Measurements from ENCODE around the gene SPAG9. TPM values are rescaled to one million over a fixed set of nuclear protein-coding genes. Genes with fewer than 3 reads are reported as not detected.

Gene SPAG9
- total RNA-seq, 4 donors from 2014 or later, result 117 to 240 (median 154) TPM

DNA sequence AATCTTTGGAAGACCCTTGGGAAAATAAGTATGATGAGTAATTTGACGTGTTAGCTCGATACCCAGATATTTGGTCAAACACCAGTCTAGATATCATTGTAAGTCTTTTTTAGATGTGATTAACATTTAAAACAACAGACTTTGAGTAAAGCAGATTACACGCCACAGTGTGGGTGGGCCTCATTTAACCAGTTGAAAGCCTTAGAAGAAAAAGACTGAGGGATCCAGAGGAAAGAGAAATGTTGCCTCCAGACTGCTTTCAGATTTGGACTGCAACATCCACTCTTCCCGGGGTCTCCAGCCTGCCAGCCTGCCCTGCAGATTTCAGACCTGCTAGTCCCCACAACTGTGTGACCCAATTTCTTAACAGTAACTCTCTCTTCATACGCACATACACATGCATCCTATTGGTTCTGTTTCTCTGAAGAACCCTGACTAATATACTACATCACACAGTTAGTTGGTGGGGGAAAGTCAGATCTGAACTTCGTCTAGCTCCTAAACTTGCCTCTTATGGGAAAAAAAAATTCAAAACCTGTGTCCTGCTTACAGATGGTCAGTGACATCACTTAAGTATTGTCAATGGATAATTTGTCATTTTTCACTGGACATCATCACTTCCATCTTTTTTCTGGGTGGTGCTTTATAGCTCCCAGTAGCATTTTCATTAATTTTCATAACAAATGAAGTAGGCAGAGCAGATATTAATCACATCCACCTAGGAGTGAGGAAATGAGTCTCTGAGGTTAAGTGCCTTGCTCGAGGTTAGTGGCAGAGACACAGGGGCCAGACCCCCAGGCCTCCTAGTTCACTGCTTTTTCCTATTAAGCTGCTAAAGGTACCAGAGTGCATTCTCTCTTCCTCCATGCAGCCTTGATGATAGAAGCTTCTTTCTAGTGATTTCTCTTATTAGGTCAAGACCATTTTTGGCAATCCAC is 146.8 kb downstream of the SPAG9 start:
- WGBS, 2 donors, result 93 to 95% methylated on average over 7 of the region's 7 CpGs
- no peaks in the 10 kb centered on the region for H3K9me3 ChIP-seq
- H3K27me3 ChIP-seq, result no peaks in the 10 kb centered on the region
- intact Hi-C loops (cut with DNase I), result no loop called here
- DNase-seq, result no peak
- H3K4me1 ChIP-seq, result peaks cover 25 to 58% of the 10 kb centered on the region in 2 donors
- TF ChIP-seq, protein P1, sequence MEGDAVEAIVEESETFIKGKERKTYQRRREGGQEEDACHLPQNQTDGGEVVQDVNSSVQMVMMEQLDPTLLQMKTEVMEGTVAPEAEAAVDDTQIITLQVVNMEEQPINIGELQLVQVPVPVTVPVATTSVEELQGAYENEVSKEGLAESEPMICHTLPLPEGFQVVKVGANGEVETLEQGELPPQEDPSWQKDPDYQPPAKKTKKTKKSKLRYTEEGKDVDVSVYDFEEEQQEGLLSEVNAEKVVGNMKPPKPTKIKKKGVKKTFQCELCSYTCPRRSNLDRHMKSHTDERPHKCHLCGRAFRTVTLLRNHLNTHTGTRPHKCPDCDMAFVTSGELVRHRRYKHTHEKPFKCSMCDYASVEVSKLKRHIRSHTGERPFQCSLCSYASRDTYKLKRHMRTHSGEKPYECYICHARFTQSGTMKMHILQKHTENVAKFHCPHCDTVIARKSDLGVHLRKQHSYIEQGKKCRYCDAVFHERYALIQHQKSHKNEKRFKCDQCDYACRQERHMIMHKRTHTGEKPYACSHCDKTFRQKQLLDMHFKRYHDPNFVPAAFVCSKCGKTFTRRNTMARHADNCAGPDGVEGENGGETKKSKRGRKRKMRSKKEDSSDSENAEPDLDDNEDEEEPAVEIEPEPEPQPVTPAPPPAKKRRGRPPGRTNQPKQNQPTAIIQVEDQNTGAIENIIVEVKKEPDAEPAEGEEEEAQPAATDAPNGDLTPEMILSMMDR (IDR thresholded peaks at IDR 0.05), result no peak
- TF ChIP-seq POLR2A (IDR thresholded peaks at IDR 0.05), result no peak
- peaks cover 0 to 23% of the 10 kb centered on the region in 2 donors for H3K36me3 ChIP-seq
- peak overlapping the region in 2 of 3 donors; percentile 86 to 91 for H3K27ac ChIP-seq
- no peak overlapping the region for H3K4me3 ChIP-seq (replicated peaks in 1 of 3)

DNA sequence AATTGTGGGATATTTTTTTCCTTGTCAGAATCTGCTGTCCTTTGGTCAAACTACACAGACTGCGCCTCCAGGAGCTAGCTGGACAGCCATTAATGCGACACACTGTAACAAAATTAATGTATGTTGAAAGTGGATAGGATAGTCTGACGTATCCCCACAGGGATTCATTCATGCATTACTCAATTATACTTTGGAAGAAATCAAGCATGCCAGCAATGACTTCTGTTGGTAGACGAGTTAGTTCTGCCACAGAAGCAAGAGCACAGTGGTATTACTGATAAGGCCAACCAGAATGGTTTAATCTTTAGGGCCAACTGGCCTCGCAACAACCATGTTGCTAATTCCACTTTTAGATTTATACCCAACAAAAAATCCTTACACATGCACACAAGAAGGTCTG is 148.1 kb downstream of the SPAG9 start:
- H3K27me3 ChIP-seq, result no peaks in the 10 kb centered on the region
- DNase-seq, result no peak
- peaks cover 0 to 23% of the 10 kb centered on the region in 2 donors for H3K36me3 ChIP-seq
- 58 to 66% methylated on average over 5 of the region's 5 CpGs for WGBS, 2 donors
- peaks cover 25 to 58% of the 10 kb centered on the region in 2 donors for H3K4me1 ChIP-seq
- intact Hi-C loops (cut with DNase I), result no loop called here
- no peak overlapping the region for H3K4me3 ChIP-seq (replicated peaks in 1 of 3)
- TF ChIP-seq, protein P1 (IDR thresholded peaks at IDR 0.05), result no peak
- peak in 1 of 2 donors; percentile 61 for TF ChIP-seq POLR2A (IDR thresholded peaks at IDR 0.05)
- no peaks in the 10 kb centered on the region for H3K9me3 ChIP-seq
- H3K27ac ChIP-seq, result peak overlapping the region; percentile 86 to 92 (median 91)

DNA sequence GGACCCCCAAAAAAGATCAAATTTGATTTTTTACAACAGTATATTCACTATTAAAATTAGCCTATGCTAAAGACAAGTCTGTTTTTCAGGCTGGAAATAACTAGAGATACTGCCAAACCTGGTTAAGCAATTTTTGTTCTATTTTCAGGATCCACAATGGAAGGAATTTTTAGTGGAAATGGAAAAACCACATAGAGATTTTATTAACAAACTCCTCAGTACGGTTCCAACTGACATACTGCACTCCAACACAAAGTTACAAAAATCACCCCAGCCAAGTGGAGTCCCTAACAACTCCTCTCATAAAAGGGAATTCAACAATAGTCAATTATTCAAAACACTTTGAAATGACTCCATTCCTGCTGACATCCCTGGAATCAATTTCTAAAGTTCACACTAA is 152.9 kb downstream of the SPAG9 start:
- Histone ChIP-seq H3K27ac (peak overlapping the region; percentile 78 to 92 (median 91)), H3K4me1 (peaks cover 26 to 67% of the 10 kb centered on the region in 2 donors), H3K4me3 (replicated peaks in 1 of 3) (no peak overlapping the region), H3K36me3 (peaks cover 0 to 7% of the 10 kb centered on the region in 2 donors), H3K9me3 (no peaks in the 10 kb centered on the region), H3K27me3 (no peaks in the 10 kb centered on the region)
- no peak for DNase-seq
- intact Hi-C loops (cut with DNase I), result no loop called here
- WGBS, 2 donors, result 46 to 50% methylated on average over 1 of the region's 1 CpG
- TF ChIP-seq POLR2A (IDR thresholded peaks at IDR 0.05), result no peak
- TF ChIP-seq, protein P1 (IDR thresholded peaks at IDR 0.05), result no peak

DNA sequence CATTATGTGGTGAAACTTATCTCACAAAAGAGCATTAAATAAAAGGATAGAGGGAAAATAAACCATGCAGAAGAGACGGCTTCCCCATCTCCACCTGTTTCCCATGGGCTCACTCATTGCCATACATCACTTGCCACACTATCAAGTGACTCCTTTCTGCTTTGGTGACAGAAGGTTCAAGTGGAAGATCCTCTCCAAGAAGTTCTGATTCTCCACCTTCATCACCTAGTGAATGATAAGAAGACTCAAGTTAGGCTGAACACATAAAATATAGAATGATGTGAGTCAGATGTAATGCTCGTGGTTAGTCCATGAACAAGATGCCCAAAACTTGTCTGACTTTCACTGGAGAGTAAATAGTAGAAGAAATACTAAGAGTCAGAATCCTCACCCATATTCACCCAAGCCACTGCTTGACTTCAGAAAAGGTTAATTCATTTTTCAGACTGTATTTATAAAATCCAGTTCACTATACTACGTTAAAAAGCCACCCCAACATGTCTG is 154.5 kb downstream of the SPAG9 start:
- TF ChIP-seq POLR2A (IDR thresholded peaks at IDR 0.05), result no peak
- TF ChIP-seq, protein P1 (IDR thresholded peaks at IDR 0.05), result no peak
- no peak for DNase-seq
- Histone ChIP-seq H3K27ac (peak overlapping the region in 1 of 3 donors; percentile 78), H3K9me3 (no peaks in the 10 kb centered on the region), H3K36me3 (peaks cover 0 to 7% of the 10 kb centered on the region in 2 donors), H3K4me3 (replicated peaks in 1 of 3) (no peak overlapping the region), H3K4me1 (peaks cover 21 to 52% of the 10 kb centered on the region in 2 donors), H3K27me3 (no peaks in the 10 kb centered on the region)
- 92 to 97% methylated on average over 3 of the region's 3 CpGs for WGBS, 2 donors
- intact Hi-C loops (cut with DNase I), result no loop called here

DNA sequence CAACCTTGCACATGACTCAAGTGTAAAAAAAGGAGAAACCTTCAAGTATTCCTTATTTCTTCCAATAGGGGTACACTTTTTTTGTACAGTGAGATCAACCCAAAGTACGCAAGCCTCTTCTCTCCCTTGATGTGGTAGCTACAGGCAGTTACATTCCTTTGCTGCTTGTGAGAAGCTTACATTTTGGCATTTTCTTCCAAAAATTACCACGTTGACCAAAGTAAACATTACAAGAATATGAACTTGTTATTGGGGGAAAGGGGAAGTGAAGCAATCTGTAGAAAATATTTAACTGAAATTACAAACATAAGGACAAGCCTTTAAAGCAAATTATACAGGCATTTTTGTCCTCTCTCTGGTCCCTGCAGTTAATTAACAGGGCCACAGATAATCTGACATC is 157.5 kb downstream of the SPAG9 start:
- no peak overlapping the region for H3K4me3 ChIP-seq (replicated peaks in 1 of 3)
- 70 to 86% methylated on average over 2 of the region's 2 CpGs for WGBS, 2 donors
- peak overlapping the region in 2 of 3 donors; percentile 19 to 46 for H3K27ac ChIP-seq
- TF ChIP-seq, protein P1 (IDR thresholded peaks at IDR 0.05), result no peak
- no peak for TF ChIP-seq POLR2A (IDR thresholded peaks at IDR 0.05)
- peaks cover 8 to 29% of the 10 kb centered on the region in 2 donors for H3K4me1 ChIP-seq
- no peaks in the 10 kb centered on the region for H3K9me3 ChIP-seq
- H3K27me3 ChIP-seq, result no peaks in the 10 kb centered on the region
- intact Hi-C loops (cut with DNase I), result no loop called here
- H3K36me3 ChIP-seq, result peaks cover 7% of the 10 kb centered on the region in 2 donors
- no peak for DNase-seq
